HEK293 (cell line): Measurements from ENCODE around the gene MAML2.
A peak's percentile ranks its signal among the peaks of the same experiment; 100 is the strongest.

Source experiments
- CTCF ChIA-PET: fragments of 350-600 bp; formaldehyde crosslinking; extraction: SDS; loops from one replicate; lab custom pipeline; 2021; ENCODE audit warnings: antibody characterized with exemption; lab: Yijun Ruan, JAX
- POLR2A ChIA-PET: fragments of 300-600 bp; formaldehyde crosslinking; extraction: SDS; loops from one replicate; lab custom pipeline; 2020; ENCODE audit warnings: antibody characterized with exemption, inconsistent platforms; lab: Yijun Ruan, JAX
- H3K27ac ChIP-seq: fragments of 200-500 bp; sonication (Bioruptor generic); 2 replicates; pipeline ENCODE4 v1.5.1; 2014; ENCODE audit warnings: low read depth, low read length, control low read depth, inconsistent platforms; ENCODE audit errors: extremely low read depth
- H3K36me3 ChIP-seq, 2 experiments: fragments of 200-500 bp in 1 of 2; sonication (Bioruptor generic) in 1 of 2; 1 replicate in 1 of 2; 2 replicates in 1 of 2; pipeline ENCODE4 v1.5.1; 2014 to 2017; ENCODE audit warnings: inconsistent platforms in 2 of 2, low read length in 2 of 2; ENCODE audit not compliant: control insufficient read depth in 2 of 2, insufficient read depth in 1 of 2
- H3K4me1 ChIP-seq: fragments of 200-500 bp; sonication (Bioruptor generic); 2 replicates; pipeline ENCODE4 v1.5.1; 2014; ENCODE audit warnings: mild to moderate bottlenecking, low read length, inconsistent platforms; ENCODE audit not compliant: control insufficient read depth, insufficient read depth
- H3K4me3 ChIP-seq: 2 replicates; pipeline ENCODE4 v1.5.1; 2011; ENCODE audit warnings: low read depth, mild to moderate bottlenecking, control low read depth, low read length, moderate library complexity
- H3K9me3 ChIP-seq: fragments of 200-500 bp; sonication (Bioruptor generic); 2 replicates; pipeline ENCODE4 v1.5.1; 2014; ENCODE audit warnings: low read depth, low read length, inconsistent platforms; ENCODE audit not compliant: control insufficient read depth, insufficient read depth
- PATZ1 ChIP-seq: fragments of 450-650 bp; formaldehyde crosslinking; IDR thresholded peaks from 2 replicates; pipeline ENCODE4 v1.5.1; 2016; ENCODE audit warnings: missing biosample characterization, missing genetic modification characterization
- PRDM1 ChIP-seq: fragments of 450-650 bp; formaldehyde crosslinking; IDR thresholded peaks from 2 replicates; pipeline ENCODE4; 2016; ENCODE audit warnings: missing biosample characterization, missing genetic modification characterization
- RBAK ChIP-seq: fragments of 450-650 bp; formaldehyde crosslinking; IDR thresholded peaks from 2 replicates; pipeline ENCODE4 v1.5.1; 2016; ENCODE audit warnings: missing biosample characterization, missing genetic modification characterization
- SCRT1 ChIP-seq: fragments of 450-650 bp; formaldehyde crosslinking; IDR thresholded peaks from 2 replicates; pipeline ENCODE4 v1.5.1; 2016; ENCODE audit warnings: missing biosample characterization, missing genetic modification characterization, borderline replicate concordance
- ZBTB17 ChIP-seq: fragments of 450-650 bp; formaldehyde crosslinking; IDR thresholded peaks from 2 replicates; pipeline ENCODE4 v1.5.1; 2016; ENCODE audit warnings: missing biosample characterization, missing genetic modification characterization
- ZFP3 ChIP-seq: fragments of 450-650 bp; formaldehyde crosslinking; IDR thresholded peaks from 2 replicates; pipeline ENCODE4 v1.5.1; 2016; ENCODE audit warnings: low read depth, missing biosample characterization, missing genetic modification characterization
- ZNF140 ChIP-seq: fragments of 450-650 bp; formaldehyde crosslinking; IDR thresholded peaks from 2 replicates; pipeline ENCODE4 v1.5.1; 2016; ENCODE audit warnings: missing biosample characterization, missing genetic modification characterization
- ZNF221 ChIP-seq: fragments of 450-650 bp; formaldehyde crosslinking; IDR thresholded peaks from 2 replicates; pipeline ENCODE4 v1.5.1; 2017; ENCODE audit warnings: missing biosample characterization, missing genetic modification characterization, borderline replicate concordance
- ZNF292 ChIP-seq: fragments of 450-650 bp; formaldehyde crosslinking; IDR thresholded peaks from 2 replicates; pipeline ENCODE4 v1.5.1; 2016; ENCODE audit warnings: low read depth, missing biosample characterization, missing genetic modification characterization, borderline replicate concordance
- ZNF404 ChIP-seq: fragments of 450-650 bp; formaldehyde crosslinking; IDR thresholded peaks from 2 replicates; pipeline ENCODE4 v1.5.1; 2017; ENCODE audit warnings: missing biosample characterization, missing genetic modification characterization
- ZNF48 ChIP-seq: fragments of 450-650 bp; formaldehyde crosslinking; IDR thresholded peaks from 2 replicates; pipeline ENCODE4 v1.5.1; 2016; ENCODE audit warnings: missing biosample characterization, missing genetic modification characterization
- ZNF558 ChIP-seq: fragments of 450-650 bp; formaldehyde crosslinking; IDR thresholded peaks from 2 replicates; pipeline ENCODE4 v1.5.1; 2016; ENCODE audit warnings: missing biosample characterization, missing genetic modification characterization
- ZNF600 ChIP-seq: fragments of 450-650 bp; formaldehyde crosslinking; IDR thresholded peaks from 2 replicates; pipeline ENCODE4 v1.5.1; 2016; ENCODE audit warnings: missing biosample characterization, missing genetic modification characterization
- ZNF654 ChIP-seq: fragments of 450-650 bp; formaldehyde crosslinking; IDR thresholded peaks from 2 replicates; pipeline ENCODE4 v1.5.1; 2016; ENCODE audit warnings: low read depth, missing biosample characterization, missing genetic modification characterization
- ZNF660 ChIP-seq: fragments of 450-650 bp; IDR thresholded peaks from 2 replicates; pipeline ENCODE4 v1.5.1; 2018; ENCODE audit warnings: missing biosample characterization, mild to moderate bottlenecking, missing genetic modification characterization
- ZNF76 ChIP-seq: fragments of 450-650 bp; formaldehyde crosslinking; IDR thresholded peaks from 2 replicates; pipeline ENCODE4; 2016; ENCODE audit warnings: low read depth, missing biosample characterization, missing genetic modification characterization, borderline replicate concordance
- ZNF777 ChIP-seq: fragments of 450-650 bp; formaldehyde crosslinking; IDR thresholded peaks from 2 replicates; pipeline ENCODE4 v1.5.1; 2017; ENCODE audit warnings: missing biosample characterization, missing genetic modification characterization, borderline replicate concordance
- ZNF830 ChIP-seq: fragments of 450-650 bp; IDR thresholded peaks from 2 replicates; pipeline ENCODE4 v1.5.0; 2018; ENCODE audit warnings: missing biosample characterization, missing genetic modification characterization, low read depth, mild to moderate bottlenecking, moderate library complexity
- ZNF843 ChIP-seq: fragments of 450-650 bp; formaldehyde crosslinking; IDR thresholded peaks from 2 replicates; pipeline ENCODE4 v1.5.1; 2016; ENCODE audit warnings: missing biosample characterization, missing genetic modification characterization
- ZSCAN30 ChIP-seq: fragments of 450-650 bp; IDR thresholded peaks from 2 replicates; pipeline ENCODE4 v1.5.1; 2018; ENCODE audit warnings: missing biosample characterization, mild to moderate bottlenecking, missing genetic modification characterization, moderate library complexity
- TF ChIP-seq, protein P1 (sequence below): fragments of 450-650 bp; formaldehyde crosslinking; IDR thresholded peaks from 2 replicates; pipeline ENCODE4 v1.5.1; 2016; ENCODE audit warnings: missing biosample characterization, missing genetic modification characterization
- TF ChIP-seq, protein P2 (sequence below): fragments of 450-650 bp; formaldehyde crosslinking; conservative IDR thresholded peaks from 2 replicates; pipeline ENCODE4 v1.5.1; 2016; ENCODE audit warnings: low read depth, missing biosample characterization, missing genetic modification characterization
- TF ChIP-seq, protein P3 (sequence below): fragments of 450-650 bp; formaldehyde crosslinking; IDR thresholded peaks from 2 replicates; pipeline ENCODE4 v1.5.1; 2016; ENCODE audit warnings: missing biosample characterization, missing genetic modification characterization
- TF ChIP-seq, protein P4 (sequence below): fragments of 450-650 bp; formaldehyde crosslinking; IDR thresholded peaks from 2 replicates; pipeline ENCODE4 v1.5.1; 2016; ENCODE audit warnings: missing biosample characterization, missing genetic modification characterization

MAML2 gene

DNA sequence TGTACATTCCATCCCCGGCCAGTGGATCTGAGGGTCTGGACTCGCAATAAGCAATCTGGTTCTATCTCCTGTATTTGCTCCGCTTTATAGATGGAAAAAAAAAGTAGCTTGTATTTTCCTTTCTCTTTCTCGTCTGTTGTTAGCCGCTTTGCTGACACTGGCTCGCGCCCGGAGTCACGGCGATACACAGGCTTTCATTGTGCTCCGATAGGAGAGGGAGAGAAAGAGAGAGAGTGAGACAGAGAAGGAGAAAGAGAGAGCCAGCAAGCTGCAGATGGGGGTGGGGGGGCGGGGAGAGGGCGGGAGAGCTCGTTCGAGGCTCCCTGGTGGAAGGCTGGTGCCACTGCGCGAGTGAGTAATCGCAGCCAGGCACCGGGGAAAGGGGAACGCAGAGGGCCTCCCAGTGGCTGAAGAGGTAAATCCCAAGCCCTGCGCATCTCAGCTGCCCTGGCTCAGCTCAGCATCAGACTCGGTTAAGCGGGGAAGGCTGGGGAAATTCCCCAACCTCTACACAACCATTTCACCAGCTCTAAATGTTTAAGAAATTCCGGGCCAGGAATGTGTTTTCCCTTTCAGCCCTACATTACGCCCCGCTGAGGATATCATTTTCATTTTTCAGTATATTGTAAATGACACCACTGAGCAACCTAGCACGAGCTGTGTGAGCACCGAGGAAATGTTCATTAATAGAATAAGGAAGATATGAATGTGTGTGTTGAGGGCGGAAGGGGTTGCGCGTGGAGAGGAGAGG lies at the start of gene MAML2:
Gene MAML2 (minus strand): TSS at position 235 of the 751 bp plus-strand sequence. CDS start 1,300 bp downstream, outside the sequence.
- H3K9me3 ChIP-seq, result no peaks in the 10 kb centered on the region
- peaks cover under 1% of the 10 kb centered on the region; the same call in 1 of the 2 replicates for H3K4me1 ChIP-seq
- H3K36me3 ChIP-seq, result no peaks in the 10 kb centered on the region
- H3K4me3 ChIP-seq, result peak within 1 kb of the TSS; percentile 73
- CTCF ChIA-PET, result interaction anchor here (0.6 to 2.7 kb wide), 76 partner anchors 10 to 1357 kb away, joined by 3 to 46 read pairs (median 4); no protein-coding TSS in a partner anchor
- POLR2A ChIA-PET, result interaction anchor here (0.5 to 1.7 kb wide), 12 partner anchors 8 to 507 kb away, joined by 3 to 23 read pairs (median 4); partner anchors contain the start of genes CCDC82, JRKL and MTMR2
- H3K27ac ChIP-seq, result peak within 1 kb of the TSS; percentile 60; the same call in 1 of the 2 replicates
- peak; percentile 51 for TF ChIP-seq ZBTB17 (tag by site-specific recombination)
- 0 out of 2 replicates have a peak, but pooled peaks have one; percentile 28 for TF ChIP-seq PRDM1 (tag by site-specific recombination)
- TF ChIP-seq, protein P1, sequence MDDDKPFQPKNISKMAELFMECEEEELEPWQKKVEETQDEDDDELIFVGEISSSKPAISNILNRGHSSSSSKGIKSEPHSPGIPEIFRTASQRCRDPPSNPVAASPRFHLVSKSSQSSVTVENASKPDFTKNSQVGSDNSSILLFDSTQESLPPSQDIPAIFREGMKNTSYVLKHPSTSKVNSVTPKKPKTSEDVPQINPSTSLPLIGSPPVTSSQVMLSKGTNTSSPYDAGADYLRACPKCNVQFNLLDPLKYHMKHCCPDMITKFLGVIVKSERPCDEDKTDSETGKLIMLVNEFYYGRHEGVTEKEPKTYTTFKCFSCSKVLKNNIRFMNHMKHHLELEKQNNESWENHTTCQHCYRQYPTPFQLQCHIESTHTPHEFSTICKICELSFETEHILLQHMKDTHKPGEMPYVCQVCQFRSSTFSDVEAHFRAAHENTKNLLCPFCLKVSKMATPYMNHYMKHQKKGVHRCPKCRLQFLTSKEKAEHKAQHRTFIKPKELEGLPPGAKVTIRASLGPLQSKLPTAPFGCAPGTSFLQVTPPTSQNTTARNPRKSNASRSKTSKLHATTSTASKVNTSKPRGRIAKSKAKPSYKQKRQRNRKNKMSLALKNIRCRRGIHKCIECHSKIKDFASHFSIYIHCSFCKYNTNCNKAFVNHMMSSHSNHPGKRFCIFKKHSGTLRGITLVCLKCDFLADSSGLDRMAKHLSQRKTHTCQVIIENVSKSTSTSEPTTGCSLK, result no peak
- TF ChIP-seq ZNF558 (tag by site-specific recombination), result no peak
- TF ChIP-seq ZNF777, result no peak
- TF ChIP-seq ZNF404 (tag by site-specific recombination), result no peak
- TF ChIP-seq SCRT1, result no peak
- TF ChIP-seq RBAK (tag by site-specific recombination), result no peak
- 0 out of 2 replicates have a peak, but pooled peaks have one; percentile 41 for TF ChIP-seq ZSCAN30 (tag by site-specific recombination)
- TF ChIP-seq, protein P2, sequence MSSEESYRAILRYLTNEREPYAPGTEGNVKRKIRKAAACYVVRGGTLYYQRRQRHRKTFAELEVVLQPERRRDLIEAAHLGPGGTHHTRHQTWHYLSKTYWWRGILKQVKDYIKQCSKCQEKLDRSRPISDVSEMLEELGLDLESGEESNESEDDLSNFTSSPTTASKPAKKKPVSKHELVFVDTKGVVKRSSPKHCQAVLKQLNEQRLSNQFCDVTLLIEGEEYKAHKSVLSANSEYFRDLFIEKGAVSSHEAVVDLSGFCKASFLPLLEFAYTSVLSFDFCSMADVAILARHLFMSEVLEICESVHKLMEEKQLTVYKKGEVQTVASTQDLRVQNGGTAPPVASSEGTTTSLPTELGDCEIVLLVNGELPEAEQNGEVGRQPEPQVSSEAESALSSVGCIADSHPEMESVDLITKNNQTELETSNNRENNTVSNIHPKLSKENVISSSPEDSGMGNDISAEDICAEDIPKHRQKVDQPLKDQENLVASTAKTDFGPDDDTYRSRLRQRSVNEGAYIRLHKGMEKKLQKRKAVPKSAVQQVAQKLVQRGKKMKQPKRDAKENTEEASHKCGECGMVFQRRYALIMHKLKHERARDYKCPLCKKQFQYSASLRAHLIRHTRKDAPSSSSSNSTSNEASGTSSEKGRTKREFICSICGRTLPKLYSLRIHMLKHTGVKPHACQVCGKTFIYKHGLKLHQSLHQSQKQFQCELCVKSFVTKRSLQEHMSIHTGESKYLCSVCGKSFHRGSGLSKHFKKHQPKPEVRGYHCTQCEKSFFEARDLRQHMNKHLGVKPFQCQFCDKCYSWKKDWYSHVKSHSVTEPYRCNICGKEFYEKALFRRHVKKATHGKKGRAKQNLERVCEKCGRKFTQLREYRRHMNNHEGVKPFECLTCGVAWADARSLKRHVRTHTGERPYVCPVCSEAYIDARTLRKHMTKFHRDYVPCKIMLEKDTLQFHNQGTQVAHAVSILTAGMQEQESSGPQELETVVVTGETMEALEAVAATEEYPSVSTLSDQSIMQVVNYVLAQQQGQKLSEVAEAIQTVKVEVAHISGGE (tag by site-specific recombination), result no peak
- TF ChIP-seq ZNF292 (tag by site-specific recombination), result no peak
- TF ChIP-seq ZNF654 (tag by site-specific recombination), result peak; percentile 67
- peak; percentile 25; the same call in 1 of the 2 replicates for TF ChIP-seq PATZ1
- TF ChIP-seq ZNF843 (tag by site-specific recombination), result no peak
- TF ChIP-seq, protein P3, sequence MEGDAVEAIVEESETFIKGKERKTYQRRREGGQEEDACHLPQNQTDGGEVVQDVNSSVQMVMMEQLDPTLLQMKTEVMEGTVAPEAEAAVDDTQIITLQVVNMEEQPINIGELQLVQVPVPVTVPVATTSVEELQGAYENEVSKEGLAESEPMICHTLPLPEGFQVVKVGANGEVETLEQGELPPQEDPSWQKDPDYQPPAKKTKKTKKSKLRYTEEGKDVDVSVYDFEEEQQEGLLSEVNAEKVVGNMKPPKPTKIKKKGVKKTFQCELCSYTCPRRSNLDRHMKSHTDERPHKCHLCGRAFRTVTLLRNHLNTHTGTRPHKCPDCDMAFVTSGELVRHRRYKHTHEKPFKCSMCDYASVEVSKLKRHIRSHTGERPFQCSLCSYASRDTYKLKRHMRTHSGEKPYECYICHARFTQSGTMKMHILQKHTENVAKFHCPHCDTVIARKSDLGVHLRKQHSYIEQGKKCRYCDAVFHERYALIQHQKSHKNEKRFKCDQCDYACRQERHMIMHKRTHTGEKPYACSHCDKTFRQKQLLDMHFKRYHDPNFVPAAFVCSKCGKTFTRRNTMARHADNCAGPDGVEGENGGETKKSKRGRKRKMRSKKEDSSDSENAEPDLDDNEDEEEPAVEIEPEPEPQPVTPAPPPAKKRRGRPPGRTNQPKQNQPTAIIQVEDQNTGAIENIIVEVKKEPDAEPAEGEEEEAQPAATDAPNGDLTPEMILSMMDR (tag by site-specific recombination), result peak; percentile 67
- peak; percentile 75 for TF ChIP-seq ZNF600 (tag by site-specific recombination)
- no peak for TF ChIP-seq ZNF221 (tag by site-specific recombination)
- peak; percentile 16; the same call in 1 of the 2 replicates for TF ChIP-seq ZNF660 (tag by site-specific recombination)
- TF ChIP-seq ZNF830 (tag by site-specific recombination), result no peak
- TF ChIP-seq ZNF76 (tag by site-specific recombination), result no peak
- TF ChIP-seq ZNF140 (tag by site-specific recombination), result no peak
- TF ChIP-seq ZNF48 (tag by site-specific recombination), result no peak
- TF ChIP-seq ZFP3 (tag by site-specific recombination), result no peak
- TF ChIP-seq, protein P4, sequence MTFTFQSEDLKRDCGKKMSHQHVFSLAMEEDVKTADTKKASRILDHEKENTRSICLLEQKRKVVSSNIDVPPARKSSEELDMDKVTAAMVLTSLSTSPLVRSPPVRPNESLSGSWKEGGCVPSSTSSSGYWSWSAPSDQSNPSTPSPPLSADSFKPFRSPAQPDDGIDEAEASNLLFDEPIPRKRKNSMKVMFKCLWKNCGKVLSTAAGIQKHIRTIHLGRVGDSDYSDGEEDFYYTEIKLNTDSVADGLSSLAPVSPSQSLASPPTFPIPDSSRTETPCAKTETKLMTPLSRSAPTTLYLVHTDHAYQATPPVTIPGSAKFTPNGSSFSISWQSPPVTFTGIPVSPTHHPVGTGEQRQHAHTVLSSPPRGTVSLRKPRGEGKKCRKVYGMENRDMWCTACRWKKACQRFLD (tag by site-specific recombination), result no peak
